K562 (cell line): ENCODE data around the gene GOLIM4. TPM values are rescaled to one million over a fixed set of nuclear protein-coding genes. Genes with fewer than 3 reads are reported as not detected.

Experiments
- CEBPZ ChIP-seq: fragments of 150-350 bp; IDR thresholded peaks from 2 replicates; pipeline ENCODE4 v1.6.1; 2014; ENCODE audit warnings: low read depth, mild to moderate bottlenecking, low read length, borderline replicate concordance
- KLF10 ChIP-seq: fragments of 250-450 bp; sonication (Bioruptor Pico); IDR thresholded peaks from 2 replicates; pipeline ENCODE4 v1.6.1; 2021; ENCODE audit warnings: matching md5 sums
- MEIS2 ChIP-seq: fragments of 450-650 bp; IDR thresholded peaks from 2 replicates; pipeline ENCODE4 v1.6.1; 2014; ENCODE audit warnings: mild to moderate bottlenecking; ENCODE audit not compliant: partially characterized antibody
- MGA ChIP-seq: fragments of 450-650 bp; IDR thresholded peaks from 2 replicates; pipeline ENCODE4 v1.6.1; 2016; ENCODE audit warnings: mild to moderate bottlenecking, moderate library complexity
- PHF8 ChIP-seq: fragments of 200-600 bp; sonication (generic); IDR thresholded peaks from 2 replicates; pipeline ENCODE4 v1.6.1; 2012; ENCODE audit warnings: mixed run types, mild to moderate bottlenecking, inconsistent platforms, low read length, moderate library complexity, borderline replicate concordance
- SAFB2 ChIP-seq: fragments of 200-400 bp; formaldehyde crosslinking; IDR thresholded peaks from 2 replicates; pipeline ENCODE4 v1.6.1; 2018; ENCODE audit warnings: borderline replicate concordance, low read length, low read depth, moderate library complexity; ENCODE audit not compliant: severe bottlenecking
- TSHZ1 ChIP-seq: fragments of 250-450 bp; sonication (Bioruptor Pico); IDR thresholded peaks from 2 replicates; pipeline ENCODE4 v1.4.0; 2020; ENCODE audit warnings: mild to moderate bottlenecking, moderate library complexity
- ZC3H8 ChIP-seq: fragments of 450-650 bp; IDR thresholded peaks from 2 replicates; pipeline ENCODE4 v1.6.1; 2017
- ZKSCAN8 ChIP-seq: fragments of 200-800 bp; sonication (Bioruptor generic); IDR thresholded peaks from 2 replicates; pipeline ENCODE4 v1.6.1; 2016; ENCODE audit warnings: missing genetic modification characterization, missing compliant biosample characterization
- ZNF224 ChIP-seq: sonication (generic); formaldehyde crosslinking; IDR thresholded peaks from 2 replicates; pipeline ENCODE4 v1.8.0; 2022; ENCODE audit warnings: mild to moderate bottlenecking, missing genetic modification reagents
- polyA plus RNA-seq, 8 experiments: library from polyadenylated mRNA; depleted of rRNA in 4 of 8; stranded (reverse) in 5 of 8; unstranded in 3 of 8; fragments of >200 nt; fragmentation: Nextera tagmentation in 2 of 8; fragmentation: Illumina TruSeq in 1 of 8; extraction: Ambion mirVana in 2 of 8; extraction: Trizol in 1 of 8; gene quantifications; 2 replicates each; pipeline versions ENCODE4 v1.2.1 to v1.2.3, GENCODE V29; 2011 to 2014; ENCODE audit warnings: inconsistent platforms in 1 of 8, missing spikeins in 1 of 8
- total RNA-seq, 7 experiments: library from RNA; depleted of rRNA in 6 of 7; stranded (reverse); fragments of >200 nt in 6 of 7; fragmentation: Illumina TruSeq in 2 of 7; extraction: Trizol in 2 of 7; gene quantifications; 2 replicates each; pipeline versions ENCODE4 v1.2.1 to v1.2.3, GENCODE V29; 2011 to 2021; ENCODE audit warnings: low replicate concordance in 1 of 7

GOLIM4 gene
- total and polyA plus RNA-seq, 9 of the 15 experiments (the other 6 are each of a cell fraction or from before 2014, with no cell fraction given): 9.3 to 39.4 (median 31.0) TPM

GRCh38 chr3:167978071-167978470 lies 117.7 kb downstream of the GOLIM4 start (continued):
- TF ChIP-seq KLF10 (CRISPR knock-in tag): no peak
- no peak for TF ChIP-seq CEBPZ
- TF ChIP-seq ZKSCAN8 (CRISPR knock-in tag): 0 out of 2 replicates have a peak, but pooled peaks have one; percentile 38
- TF ChIP-seq MGA: 0 out of 2 replicates have a peak, but pooled peaks have one; percentile 9
- no peak for TF ChIP-seq ZC3H8
- no peak for TF ChIP-seq TSHZ1 (CRISPR knock-in tag)
- TF ChIP-seq MEIS2: no peak
- TF ChIP-seq PHF8: no peak
- TF ChIP-seq ZNF224 (CRISPR knock-in tag): no peak
- TF ChIP-seq SAFB2: no peak
